ENCODE results near the gene ANP32A. TPM values are rescaled to one million over a fixed set of nuclear protein-coding genes. Genes with fewer than 3 reads are reported as not detected.

The ANP32A gene
- total RNA-seq, 1 donor from 2014 or later = 169 TPM

DNA sequence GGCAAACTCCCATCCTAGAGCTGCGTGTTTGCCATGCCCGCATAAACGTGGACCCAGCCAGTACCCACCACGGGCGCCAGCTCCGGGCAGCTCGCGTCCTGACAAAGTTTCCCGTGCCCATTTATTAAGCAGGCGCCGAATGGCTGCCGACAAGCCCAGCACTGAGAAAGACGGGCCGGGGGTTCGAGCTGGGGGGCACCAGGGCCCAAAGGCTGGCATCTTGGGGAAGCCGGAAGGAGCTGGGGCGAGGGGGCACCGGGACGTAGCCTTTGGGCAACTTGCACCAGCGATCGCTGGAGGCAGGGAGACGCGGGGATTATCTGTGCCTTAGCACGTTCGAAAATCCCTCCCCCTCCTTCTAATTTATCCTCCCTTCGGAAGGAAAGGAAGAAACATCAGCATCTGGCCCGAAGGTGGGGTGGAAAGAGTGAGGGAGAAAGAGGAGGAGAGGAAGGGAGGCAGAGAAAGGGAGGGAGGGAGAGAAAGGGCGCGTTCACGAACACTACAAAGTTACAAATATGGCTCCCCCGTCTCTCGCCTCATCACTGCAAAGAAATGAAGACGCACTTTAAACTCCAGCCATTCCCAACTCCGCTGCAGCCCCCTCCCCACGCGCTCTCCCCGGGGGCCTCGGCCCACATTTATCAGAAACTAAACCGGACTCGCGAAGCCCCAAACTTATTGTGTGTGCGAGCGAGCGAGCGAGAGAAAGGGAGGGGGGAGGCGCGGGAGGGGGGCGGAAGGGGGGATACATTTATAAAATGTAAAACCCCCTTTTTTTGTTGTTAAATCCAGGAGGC is 1.0 kb downstream of the ANP32A start:
- DNase-seq (ENCODE audit: low spot score) = peak; percentile 56

DNA sequence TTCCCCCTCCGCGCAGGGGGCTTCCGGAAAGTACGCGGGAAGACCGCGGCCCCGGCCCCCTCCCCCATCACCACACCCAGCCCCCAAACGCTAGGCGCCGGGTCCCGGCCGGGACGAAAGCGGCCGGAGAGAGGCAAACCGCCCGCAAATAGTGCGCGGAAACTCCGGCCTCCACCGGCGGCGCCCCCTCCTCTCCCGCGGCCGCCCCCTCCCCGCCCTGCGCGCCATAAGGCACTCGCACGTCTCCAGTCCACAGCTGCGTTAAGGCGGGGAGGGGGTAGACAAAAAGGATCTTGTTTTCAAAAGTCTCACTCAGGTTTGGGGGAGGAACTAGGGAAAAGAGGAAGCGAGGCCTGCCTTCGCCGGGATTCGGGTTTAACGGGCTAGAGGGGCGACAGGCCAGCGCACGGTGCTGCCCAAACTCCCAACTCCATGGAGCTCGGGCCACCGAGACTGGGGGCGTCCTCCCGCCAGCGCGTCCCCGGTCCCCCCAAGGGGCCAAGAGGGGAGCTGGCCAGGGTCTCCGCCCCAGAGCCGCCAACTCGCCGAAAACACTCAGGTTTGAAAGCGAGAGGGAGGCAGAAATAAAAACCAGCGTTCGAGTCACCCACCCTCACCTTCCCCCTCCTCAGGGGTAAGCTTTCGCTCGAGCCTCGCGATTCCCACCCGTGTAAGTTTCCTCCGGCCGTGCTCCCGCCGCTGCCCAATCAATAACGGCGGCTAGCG is 1.8 kb downstream of the ANP32A start:
- peak; percentile 70 for DNase-seq (ENCODE audit: low spot score)

DNA sequence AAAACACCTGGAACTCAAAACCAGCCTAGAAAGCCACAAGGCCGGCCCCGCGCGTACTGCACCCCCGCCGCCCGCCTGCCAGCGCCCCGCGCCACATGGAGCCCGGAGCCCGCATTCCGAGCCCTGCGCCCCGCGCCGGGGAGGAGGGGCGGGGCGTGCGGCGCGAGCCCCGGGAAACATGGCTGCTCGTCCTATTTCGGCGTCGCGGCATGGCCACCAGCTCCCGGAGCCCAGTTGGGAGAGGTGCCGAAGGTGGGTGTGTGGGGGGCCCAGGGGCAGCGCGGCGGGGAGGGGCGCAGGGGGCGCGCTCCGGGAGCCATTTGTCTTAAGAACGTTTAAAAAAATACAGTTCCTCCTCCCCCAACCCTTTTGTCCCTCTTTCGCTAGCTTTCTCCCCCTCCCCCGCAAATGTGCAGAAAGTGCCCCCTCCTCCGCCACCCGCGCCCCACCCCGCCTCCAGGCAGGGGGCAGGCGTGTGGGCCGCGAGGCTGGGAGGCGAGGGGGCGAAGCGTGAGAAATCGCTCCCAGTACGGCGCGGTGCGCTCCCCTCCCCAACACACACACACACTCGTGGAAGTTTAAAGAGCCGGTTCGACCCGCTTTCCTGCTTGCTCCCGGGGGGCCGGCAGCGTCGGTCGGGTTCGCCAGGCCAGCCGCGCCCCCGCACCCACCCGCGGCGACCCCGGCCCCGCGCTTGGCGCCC is 2.5 kb downstream of the ANP32A start:
- peak; percentile 76 for DNase-seq (ENCODE audit: low spot score)

DNA sequence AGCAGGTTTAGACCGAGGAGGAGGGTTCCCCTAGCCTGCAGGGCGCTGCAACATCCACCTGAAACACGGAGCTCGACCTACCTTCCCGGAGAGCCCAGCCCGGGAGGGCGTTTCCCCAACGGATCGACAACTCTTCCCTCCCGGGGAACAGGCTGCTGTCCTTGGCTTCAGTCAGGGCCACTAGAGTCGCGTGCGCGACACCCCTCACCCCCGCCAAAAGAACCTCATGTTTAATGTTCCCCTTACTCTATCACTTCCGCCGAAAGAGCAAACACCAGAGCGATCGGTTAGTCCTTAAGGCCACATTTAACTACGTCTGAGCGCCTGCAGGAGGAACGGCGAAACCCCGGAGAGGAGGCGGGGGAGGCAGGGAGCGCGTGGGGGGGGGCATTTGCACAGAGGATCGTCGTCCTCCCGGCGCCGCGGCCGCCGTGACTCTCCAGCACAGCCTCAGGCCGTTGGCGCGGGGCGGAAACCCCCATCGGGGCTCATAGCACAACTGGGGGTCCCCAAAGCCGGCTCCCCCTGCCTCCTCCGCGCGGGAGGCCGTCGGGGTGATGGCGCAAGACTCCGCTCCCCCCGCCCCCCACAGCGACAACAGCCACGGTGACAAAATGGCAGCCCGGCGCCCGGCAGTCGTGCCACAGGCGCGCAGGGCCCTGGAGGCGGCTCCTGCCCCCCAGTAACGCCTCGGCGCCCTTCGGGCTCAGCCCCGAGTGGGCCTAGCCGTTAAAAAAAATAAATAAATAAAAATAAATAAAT is 3.2 kb downstream of the ANP32A start:
- peak; percentile 66 for DNase-seq (ENCODE audit: low spot score)

DNA sequence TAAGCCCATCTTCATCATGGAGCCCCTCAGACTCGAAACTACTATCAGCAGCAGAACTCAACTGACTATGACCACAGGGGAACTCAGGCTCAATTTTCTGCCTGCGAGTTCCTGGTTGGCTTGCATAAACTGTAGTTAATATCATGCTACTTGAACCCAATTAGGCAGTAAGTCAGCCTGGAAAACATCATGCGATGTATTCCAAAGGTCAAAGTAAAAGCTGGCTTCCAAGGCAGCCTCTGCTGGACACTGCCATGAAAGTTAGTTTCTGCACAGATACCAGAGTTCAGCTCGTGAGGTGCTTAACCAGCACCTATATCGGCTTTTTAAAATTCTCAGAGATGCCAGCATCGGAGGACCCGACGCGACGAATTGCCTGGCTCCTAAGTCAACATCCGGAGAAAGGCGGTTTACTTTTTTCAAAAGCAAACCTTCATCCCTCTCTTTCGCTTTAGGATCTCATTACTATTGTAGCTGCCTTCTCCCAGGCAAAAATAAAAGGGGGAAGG is 3.8 kb downstream of the ANP32A start:
- DNase-seq (ENCODE audit: low spot score) = peak; percentile 59

DNA sequence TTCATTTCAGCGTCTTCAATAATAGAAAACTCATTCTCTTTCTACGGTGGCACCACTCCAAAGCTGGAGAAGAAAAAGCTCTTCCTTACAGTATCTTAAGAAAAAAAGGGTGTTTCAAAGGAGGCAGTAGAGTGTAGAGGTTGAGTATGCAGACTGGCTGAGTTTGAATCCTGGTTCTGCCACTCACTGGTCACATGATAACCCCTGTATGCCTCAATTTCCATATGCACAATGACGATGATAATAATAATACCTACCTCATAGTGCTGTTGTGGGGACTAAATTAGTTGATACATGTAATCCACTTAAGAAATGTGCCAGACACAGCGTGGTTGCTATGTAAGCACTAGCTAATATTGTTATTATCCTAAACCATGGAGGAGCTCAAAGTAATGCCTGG is 4.5 kb downstream of the ANP32A start:
- DNase-seq (ENCODE audit: low spot score) = no peak

DNA sequence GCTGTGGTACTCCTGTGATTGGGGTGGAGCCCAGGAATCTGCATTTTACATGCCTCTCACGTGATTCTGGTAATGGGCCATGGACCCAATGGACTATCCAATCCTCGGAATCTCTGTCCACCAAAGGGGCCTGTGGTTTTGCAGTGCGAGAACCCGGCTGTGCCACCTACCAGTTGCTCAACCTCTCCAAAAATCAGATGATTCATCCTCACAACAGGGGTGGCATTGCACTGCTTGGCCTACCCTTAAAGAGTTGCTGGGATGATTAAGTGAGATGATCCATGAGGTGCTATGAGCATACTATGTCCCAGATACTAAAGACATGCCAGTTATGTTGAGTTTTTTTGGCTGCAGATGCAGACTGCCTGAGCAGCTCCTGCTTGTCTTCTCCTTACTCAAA is 5.1 kb downstream of the ANP32A start:
- no peak for DNase-seq (ENCODE audit: low spot score)

DNA sequence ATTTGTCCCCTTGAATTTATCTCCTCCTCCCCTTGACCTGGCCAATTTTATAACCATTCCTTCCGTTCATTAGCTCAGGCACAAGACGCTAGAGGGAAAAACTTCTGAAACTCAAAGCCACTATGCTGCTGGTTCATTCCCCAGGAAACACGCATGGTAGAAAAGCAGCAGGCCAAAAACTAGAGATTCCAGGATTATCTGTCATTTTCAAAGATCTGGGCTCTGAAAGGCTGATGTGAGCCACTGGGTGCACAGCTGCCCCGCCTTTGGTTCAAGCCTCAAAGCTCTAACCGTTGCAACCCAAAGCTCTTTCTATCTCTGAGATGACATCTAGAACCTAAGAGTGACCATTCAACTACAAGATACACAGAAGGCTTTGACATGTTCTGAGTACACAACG is 6.1 kb downstream of the ANP32A start:
- DNase-seq (ENCODE audit: low spot score) = no peak

DNA sequence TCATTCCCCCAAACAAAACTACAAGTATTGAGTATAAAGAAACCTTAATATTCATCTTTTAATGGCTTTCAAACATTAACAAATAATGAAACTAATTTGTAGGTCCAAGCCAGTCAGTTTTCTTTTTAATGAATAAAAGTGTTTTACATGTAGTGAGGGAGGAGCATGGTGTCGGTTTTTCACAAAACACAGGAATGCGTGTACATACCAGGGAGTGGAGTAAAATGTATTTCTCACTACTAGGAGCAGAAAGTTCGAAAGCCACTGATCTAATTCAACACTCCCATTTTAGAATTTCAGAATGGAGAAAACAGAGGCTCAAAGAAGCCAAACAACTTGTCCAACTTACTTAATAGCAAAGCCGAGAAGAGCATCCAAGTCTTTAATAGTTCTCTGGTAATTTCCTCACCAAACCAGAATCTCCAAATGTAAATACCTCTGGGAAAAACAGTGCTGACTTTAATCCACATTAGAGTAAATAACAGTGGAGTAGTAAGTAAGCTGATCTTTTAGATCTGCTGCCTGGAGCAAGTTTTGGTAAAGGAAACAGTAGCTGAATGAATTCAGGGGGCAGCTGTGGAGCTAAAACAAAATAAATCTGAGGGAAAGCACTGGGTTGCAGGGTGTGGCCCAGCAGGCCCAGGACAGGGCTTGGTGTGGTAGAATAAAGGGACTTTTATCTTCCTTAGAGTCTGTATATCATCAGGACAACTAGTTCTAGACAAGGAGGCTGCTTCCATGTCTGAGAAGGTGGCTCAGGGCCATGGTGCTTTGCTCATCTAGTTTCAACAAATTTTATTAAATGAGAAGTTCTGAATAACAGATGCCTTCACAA is 7.9 kb downstream of the ANP32A start:
- no peak for DNase-seq (ENCODE audit: low spot score)

DNA sequence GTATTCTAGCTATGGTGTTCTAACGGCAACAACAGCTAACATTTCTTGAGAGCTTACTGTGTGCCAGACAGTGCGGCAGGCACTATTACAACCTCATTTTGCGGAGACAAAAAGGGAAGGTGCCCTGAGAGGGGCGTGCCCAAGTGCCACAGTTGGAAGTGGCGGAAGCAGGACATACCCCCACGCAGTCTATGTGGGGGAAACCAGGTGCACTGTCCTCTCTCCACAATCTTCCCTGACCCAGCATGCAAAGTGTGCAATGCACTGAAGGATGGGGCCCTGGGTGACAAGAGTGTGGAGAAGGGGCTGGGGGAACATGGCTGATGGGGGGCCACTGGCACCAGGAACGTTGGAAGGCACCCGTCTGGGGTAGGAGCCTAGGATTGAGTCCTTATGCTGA is 8.6 kb downstream of the ANP32A start:
- DNase-seq (ENCODE audit: low spot score) = no peak

DNA sequence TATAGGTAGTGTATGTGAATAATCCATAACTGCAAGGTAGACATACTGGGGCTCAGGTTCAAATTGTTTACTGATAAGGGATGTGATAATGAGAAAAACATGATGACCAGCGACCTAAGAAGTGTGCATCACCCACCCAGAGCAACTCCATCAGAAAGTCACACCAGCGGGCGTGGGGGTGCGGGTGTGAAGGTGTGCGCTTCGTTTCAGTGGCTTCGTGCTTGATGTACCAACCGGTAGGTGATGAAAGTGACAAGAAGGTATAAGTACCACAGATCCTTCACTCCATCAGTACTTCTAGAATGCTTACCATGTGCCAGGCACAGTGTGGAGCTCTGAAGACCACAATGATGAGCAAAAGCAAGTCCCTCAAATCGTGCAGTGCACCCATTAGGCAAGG is 11.2 kb downstream of the ANP32A start:
- no peak for DNase-seq (ENCODE audit: low spot score)

DNA sequence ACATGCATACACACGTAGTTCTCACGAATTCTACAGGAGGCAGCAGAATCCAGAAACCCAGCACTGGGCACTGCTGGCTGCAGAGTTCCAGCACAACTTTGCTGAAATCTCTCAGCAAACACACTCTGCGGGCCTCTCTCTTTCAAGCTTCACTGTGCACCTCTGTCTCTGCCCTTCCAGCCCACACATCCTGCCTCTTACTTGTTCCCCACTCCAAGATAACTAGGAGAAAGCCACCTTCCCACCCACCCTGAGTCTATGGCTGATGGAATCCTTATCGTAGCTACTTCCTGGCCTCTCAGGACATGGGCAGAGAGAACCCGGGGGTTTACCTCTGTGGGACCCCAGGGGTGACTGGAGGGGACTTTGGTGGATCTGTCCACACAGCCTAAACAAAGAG is 11.9 kb downstream of the ANP32A start:
- DNase-seq (ENCODE audit: low spot score) = no peak

DNA sequence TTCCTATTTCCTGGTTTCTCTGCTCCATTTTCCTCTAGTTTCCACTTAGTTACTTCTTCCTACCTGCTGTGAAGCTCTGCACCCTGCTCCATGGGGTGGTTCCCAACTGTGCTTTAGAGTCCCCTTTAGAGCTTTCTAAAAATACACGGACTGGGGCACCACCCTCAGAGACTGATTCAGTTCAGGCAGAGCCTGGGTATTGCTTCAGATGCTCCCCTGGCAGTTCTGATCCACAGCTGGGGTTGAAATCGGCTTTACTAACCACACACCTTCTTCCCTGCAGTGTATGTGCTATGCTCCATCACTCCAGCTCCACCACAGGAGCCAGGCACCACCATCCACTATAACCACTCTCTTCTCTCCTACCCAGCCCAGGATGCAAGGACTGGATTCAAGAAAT is 12.6 kb downstream of the ANP32A start:
- no peak for DNase-seq (ENCODE audit: low spot score)

DNA sequence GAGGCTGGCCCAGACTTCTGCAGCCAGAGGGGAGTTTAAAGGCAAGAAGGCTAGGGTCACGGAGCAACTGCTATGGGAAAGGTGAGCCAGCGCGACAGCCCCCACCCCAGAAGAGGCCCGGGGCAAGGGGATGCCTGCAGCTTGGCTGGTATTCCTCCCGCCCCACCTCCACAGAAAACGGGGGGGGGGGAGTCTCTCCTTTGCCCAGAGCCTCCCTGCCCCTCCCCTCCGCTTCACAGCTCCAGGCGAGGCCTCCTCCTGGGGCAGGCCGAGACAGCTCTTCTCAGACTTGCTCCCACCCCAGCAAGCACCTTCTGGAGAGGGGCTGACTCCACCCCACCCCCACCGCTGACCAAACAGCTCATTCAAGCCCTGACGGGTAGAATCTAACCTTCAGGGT is 13.4 kb downstream of the ANP32A start:
- DNase-seq (ENCODE audit: low spot score) = no peak

DNA sequence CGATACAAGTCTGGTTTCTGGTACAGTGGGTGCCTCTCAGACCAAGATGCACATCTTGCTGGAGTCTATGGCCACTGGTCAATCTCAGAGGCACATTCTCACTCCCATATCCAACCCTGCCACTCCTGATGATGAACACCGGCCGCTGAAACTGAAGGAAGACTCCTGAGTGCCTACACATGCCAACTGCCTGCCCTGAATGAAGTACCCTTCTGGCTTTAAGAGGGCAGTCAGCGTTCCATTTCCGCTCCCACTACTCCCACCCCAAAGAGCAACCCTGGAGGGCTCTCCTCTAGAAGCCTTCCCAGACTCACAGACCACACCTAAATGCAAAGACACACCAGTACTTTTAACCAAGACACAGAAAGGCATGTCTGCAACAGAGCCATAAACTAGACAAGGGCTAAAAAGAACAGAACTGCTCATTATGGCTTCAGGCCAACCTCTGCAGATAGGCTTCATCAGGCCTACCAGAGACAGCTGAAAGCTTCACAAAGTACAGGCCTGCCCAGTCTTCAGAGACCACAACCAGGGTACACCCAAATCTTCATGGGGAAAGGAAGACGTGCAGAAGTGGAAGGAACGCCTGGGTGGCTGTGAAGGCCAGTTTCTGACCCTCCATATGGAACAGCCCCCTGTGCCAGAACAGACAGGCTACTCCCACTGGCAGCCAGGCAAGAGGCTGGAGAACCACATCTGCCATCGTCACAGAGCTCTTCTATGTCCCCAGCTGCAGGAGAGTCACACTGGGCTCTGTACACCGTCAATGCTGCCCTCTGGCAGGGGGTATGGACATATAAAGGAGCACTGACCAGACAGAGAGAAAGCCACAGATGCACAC is 14.3 kb downstream of the ANP32A start:
- peak; percentile 20 for DNase-seq (ENCODE audit: low spot score)

DNA sequence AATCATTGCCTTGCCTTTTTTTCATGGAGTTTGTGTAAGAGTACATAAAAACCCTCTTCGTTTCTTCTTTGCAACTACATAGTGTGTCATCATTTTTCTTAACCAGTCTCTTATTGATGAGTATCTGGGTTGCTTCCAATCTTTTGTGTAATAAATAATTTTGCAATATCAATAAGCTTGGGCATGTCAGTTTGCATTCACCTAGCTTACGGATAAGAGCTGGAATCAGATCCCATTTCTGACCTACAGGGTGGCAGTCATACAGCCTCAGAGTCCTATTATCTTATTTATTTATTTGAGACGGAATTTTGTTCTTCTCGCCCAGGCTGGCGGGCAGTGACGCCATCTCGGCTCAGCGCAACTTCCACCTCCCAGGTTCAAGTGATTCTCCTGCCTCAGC is 18.3 kb downstream of the ANP32A start:
- no peak for DNase-seq (ENCODE audit: low spot score)

DNA sequence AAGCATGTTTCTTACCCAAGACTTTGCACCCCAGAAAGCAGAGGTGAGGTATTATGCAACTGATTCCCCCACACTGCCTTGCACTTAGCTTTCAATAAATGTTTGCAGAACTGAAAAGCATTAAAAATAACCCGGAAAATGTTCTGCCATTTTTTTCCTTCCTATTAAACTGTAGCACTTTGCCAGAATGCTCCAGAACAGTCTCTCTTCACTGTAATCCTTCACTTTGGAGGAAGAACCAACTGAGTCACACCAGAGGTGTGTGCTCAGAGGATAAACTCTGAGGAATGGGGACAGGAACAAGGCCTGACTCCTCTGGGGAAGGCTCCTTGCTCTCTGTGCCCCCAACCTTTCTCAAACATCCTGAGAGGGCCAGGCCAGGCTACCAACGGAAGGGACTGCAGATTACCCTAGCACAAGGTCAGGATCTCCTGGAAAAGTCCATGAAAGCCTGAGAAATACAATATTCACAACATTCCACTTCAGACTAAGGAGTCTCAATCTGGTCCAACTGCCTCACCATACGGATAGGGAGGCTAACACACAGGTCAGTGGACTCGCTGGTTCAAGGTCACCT is 19.0 kb downstream of the ANP32A start:
- DNase-seq (ENCODE audit: low spot score) = no peak

DNA sequence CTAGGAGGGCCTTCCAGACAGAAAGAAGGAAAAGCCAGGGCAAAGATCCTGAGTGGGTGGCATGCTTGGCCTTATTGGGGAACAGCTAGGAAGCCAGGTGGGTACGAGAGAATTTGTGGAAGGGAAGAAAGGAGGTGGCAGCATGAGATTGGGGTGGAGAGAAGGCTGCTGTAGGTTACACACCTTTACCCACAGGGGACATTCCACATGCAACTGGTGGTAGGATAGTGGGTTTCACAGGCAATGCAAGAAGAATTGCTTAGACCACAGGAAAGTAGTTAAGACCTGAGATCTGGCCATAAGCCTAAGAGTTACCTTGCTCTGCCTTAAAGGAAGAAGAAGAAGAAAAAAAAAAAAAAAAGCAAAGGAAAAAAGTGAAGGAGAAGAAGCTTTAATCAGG is 19.8 kb downstream of the ANP32A start:
- no peak for DNase-seq (ENCODE audit: low spot score)

DNA sequence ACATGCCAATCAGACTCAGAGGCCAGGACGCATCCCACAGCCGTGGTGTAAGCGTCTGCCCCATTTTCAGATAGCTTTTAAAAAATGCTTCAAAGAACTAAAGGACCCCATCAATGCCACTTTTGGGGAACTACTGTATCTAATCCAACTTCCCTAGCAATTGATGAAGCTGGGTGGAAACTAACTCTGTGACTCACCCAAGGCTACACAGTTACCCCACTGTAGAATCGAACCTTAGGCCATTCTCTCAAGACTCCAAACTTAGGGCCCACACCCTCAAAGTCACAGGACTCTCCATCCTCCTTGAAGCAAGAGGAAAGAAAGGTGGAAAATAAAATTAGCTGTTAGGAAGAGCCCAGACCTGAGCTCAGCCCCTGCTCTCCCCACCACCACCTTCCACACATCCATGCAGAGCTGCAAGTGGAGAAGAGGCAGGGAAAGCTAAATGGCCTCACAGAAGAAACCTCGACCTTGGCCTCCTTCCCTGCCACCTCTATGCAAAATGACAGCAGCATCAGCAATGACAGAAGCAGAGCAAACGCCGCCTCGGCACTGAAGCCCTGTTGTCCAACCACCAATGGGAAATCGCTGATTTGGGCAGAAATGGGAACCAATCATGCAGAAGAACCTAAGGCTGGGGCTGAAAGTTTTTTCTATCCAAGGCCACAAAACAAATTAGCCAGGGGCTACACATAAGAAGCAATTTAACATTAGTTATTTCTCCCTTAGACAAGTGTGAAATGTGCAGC is 22.2 kb downstream of the ANP32A start:
- no peak for DNase-seq (ENCODE audit: low spot score)

Data from ureter (tissue), 1 donor.